Kidney epithelial cell (primary cell): ENCODE measurements around the gene ROR2. TPM values are rescaled to one million over a fixed set of nuclear protein-coding genes. Genes with fewer than 3 reads are reported as not detected.

Source experiments
- DNase-seq: peaks from one replicate; pipeline ENCODE4 v3.0.0-alpha.2; 2010; ENCODE audit warnings: low read depth
- H3K27me3 ChIP-seq: 2 replicates; pipeline ENCODE4 v1.6.0; 2011; ENCODE audit warnings: low read length; ENCODE audit not compliant: control insufficient read depth, insufficient read depth
- H3K36me3 ChIP-seq: 2 replicates; pipeline ENCODE4 v1.5.1; 2011; ENCODE audit warnings: low read length; ENCODE audit not compliant: control insufficient read depth, insufficient read depth
- H3K4me3 ChIP-seq: 2 replicates; pipeline ENCODE4 v1.5.1; 2011; ENCODE audit warnings: low read depth, mild to moderate bottlenecking, control low read depth, low read length
- total RNA-seq: library from RNA; depleted of rRNA; stranded (reverse); fragments of >200 nt; gene quantifications from 2 replicates; pipeline ENCODE4 v1.2.3, GENCODE V29; 2015
- TF ChIP-seq, protein P1 (sequence below): IDR thresholded peaks from 2 replicates; pipeline ENCODE4 v1.5.1; 2011; ENCODE audit warnings: mild to moderate bottlenecking, moderate library complexity, low read length, control low read depth, inconsistent platforms; ENCODE audit not compliant: insufficient read depth, poor library complexity, severe bottlenecking

The ROR2 gene
- total RNA-seq, 1 donor from 2014 or later = 1.2 TPM

DNA sequence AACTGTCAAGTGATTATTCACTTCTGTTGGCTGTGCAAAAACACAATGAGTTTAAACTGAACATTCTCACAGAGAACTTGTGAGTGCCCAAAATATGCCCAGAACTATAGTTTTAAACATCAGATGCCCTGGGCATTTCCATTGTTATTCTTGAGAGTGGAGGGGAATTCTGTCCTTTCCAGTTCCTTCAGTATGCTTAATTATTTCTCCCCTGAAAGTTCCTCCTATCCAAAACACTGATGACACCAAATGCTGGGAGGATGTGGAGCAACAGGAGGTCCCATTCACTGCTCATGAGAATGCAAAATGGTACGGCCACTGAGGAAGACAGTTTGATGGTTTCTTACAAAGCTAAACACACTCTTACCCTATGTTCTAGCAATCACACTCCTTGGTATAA, 55.5 kb downstream of the ROR2 start:
- TF ChIP-seq, protein P1, sequence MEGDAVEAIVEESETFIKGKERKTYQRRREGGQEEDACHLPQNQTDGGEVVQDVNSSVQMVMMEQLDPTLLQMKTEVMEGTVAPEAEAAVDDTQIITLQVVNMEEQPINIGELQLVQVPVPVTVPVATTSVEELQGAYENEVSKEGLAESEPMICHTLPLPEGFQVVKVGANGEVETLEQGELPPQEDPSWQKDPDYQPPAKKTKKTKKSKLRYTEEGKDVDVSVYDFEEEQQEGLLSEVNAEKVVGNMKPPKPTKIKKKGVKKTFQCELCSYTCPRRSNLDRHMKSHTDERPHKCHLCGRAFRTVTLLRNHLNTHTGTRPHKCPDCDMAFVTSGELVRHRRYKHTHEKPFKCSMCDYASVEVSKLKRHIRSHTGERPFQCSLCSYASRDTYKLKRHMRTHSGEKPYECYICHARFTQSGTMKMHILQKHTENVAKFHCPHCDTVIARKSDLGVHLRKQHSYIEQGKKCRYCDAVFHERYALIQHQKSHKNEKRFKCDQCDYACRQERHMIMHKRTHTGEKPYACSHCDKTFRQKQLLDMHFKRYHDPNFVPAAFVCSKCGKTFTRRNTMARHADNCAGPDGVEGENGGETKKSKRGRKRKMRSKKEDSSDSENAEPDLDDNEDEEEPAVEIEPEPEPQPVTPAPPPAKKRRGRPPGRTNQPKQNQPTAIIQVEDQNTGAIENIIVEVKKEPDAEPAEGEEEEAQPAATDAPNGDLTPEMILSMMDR = no peak
- Histone ChIP-seq H3K27me3 (no peaks in the 10 kb centered on the region), H3K4me3 (no peak overlapping the region), H3K36me3 (no peaks in the 10 kb centered on the region)
- no peak for DNase-seq

DNA sequence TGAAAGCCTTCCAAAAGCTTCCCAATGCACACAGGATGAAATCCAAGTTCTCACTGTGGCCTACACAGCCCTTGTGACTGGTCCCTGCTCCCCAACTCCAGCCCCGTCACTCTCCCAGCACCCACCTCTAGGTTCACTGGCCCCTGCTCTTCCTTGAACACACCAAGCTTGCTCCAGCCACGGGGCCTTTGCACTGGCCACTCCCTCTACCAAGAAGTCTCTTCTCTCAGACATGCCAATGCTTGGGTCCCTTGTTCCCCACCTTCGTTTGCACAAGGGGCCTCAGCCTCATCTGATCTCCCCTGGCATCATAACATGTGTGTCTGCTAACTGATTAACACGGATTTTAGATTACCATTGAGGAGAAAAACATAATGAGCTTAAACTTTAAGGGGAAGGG, 56.0 kb downstream of the ROR2 start:
- TF ChIP-seq, protein P1 = no peak
- H3K36me3 ChIP-seq = no peaks in the 10 kb centered on the region
- no peaks in the 10 kb centered on the region for H3K27me3 ChIP-seq
- no peak overlapping the region for H3K4me3 ChIP-seq
- no peak for DNase-seq

- no peaks in the 10 kb centered on the region for H3K36me3 ChIP-seq
- no peaks in the 10 kb centered on the region for H3K27me3 ChIP-seq
- TF ChIP-seq, protein P1 = no peak
Measured at GRCh38 chr9:91891915-91892314, 58.1 kb downstream of the ROR2 start.

DNA sequence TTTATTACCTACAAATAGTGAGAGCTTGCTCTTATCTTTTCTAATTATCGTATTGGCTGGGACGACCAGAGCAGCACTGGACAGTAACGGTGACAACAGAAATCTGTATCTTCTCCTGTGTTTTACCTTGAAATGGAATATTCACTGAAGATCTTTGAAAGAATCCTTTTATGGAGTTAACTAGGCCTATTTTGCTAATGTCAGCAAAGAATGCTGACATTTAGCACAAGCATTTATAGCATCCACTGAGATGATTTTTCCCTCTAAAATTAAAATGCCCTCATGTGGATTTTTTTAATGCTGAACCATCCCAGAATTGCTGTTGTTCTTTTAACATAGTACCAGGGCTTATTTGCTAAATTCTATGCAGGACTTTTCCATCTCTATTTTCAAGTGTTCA, 59.4 kb downstream of the ROR2 start:
- TF ChIP-seq, protein P1 = no peak
- Histone ChIP-seq H3K4me3 (no peak overlapping the region), H3K27me3 (peaks cover 8% of the 10 kb centered on the region), H3K36me3 (no peaks in the 10 kb centered on the region)
- no peak for DNase-seq

More at GRCh38 chr9:91891915-91892314, 58.1 kb downstream of the ROR2 start:
- H3K4me3 ChIP-seq = no peak overlapping the region
- no peak for DNase-seq

DNA sequence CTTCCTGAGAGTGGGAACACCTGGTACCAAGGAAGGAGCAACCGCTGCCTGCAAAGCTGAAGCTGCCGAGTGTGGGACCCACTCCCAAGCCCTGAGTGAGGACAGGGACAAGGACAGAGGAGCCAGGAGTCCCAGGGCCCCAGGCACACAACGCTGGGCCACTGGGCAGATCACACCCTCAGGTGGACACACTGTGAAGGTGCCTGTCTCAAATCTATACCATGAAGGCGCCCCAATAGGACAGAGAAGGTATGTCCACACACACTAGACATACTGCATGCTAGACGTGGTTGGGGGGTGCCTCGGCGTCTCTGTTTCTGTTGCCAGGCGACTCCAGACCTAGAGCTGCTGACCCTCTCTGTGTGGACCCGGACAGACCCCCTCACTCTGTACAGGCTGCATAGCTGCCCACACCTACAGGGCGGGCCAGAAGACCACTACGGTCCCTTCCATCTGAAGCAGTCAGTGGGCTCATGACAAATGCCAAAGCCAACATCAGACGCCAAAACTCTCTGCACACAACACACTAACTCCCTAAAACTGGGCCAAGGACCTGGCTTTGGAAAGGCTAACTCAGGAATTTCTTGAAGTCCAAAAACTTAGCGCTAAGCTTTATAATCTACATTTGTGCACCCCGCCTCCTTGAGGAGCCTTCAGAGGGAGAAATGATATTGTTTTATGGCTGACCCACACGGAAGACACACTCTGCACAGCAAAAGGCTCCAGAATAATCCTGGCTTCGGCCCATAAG, 60.7 kb downstream of the ROR2 start:
- TF ChIP-seq, protein P1 = no peak
- no peak for DNase-seq
- Histone ChIP-seq H3K4me3 (no peak overlapping the region), H3K27me3 (peaks cover 8% of the 10 kb centered on the region), H3K36me3 (no peaks in the 10 kb centered on the region)
